ENCODE results near the gene FBXW11. TPM values are rescaled to one million over a fixed set of nuclear protein-coding genes. Genes with fewer than 3 reads are reported as not detected.

FBXW11 gene
- total RNA-seq, 1 donor from 2014 or later = 53.3 TPM

- no peak overlapping the region for H3K27ac Mint-ChIP-seq
- H3K27me3 Mint-ChIP-seq = no peaks in the 10 kb centered on the region
- H3K4me3 Mint-ChIP-seq = no peak overlapping the region
- no peak for DNase-seq
- no peaks in the 10 kb centered on the region for H3K9me3 Mint-ChIP-seq
- peaks cover 3% of the 10 kb centered on the region for H3K4me1 Mint-ChIP-seq
- intact Hi-C loops (cut with micrococcal nuclease) = no loop called here
- H3K36me3 Mint-ChIP-seq (ENCODE audit: low read depth) = no peaks in the 10 kb centered on the region
These were observed 168.9 kb downstream of the FBXW11 start for GRCh38 chr5:171837522-171837921.

DNA sequence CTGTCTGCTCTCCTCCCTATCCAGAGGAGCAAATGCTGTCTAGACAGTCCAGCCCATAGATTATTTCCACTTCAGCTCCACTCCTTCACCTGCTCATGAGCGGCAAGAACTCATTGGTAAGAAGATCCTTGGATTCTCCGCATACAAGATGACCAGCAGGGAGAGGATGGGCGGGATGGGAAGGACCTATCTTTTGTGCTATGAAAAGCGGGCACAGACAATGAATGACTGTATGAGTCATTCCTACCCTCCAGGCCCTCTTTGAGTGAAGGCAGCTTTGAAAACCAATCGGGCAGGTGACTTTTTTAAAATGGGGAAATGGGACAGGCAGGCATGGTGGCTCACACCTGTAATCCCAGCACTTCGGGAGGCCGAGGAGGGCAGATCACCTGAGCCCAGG lies 171.4 kb downstream of the FBXW11 start:
- Mint-ChIP-seq H3K27ac (no peak overlapping the region), H3K36me3 (ENCODE audit: low read depth) (no peaks in the 10 kb centered on the region), H3K4me3 (no peak overlapping the region), H3K4me1 (no peaks in the 10 kb centered on the region), H3K9me3 (peaks cover 6% of the 10 kb centered on the region), H3K27me3 (peaks cover under 1% of the 10 kb centered on the region)
- DNase-seq = no peak
- intact Hi-C loops (cut with micrococcal nuclease) = no loop called here

GRCh38 chr5:171834461-171834860 lies 172.0 kb downstream of the FBXW11 start:
- Mint-ChIP-seq H3K36me3 (ENCODE audit: low read depth) (no peaks in the 10 kb centered on the region), H3K4me1 (no peaks in the 10 kb centered on the region), H3K27me3 (peaks cover 2% of the 10 kb centered on the region), H3K9me3 (peaks cover 6% of the 10 kb centered on the region), H3K27ac (no peak overlapping the region), H3K4me3 (no peak overlapping the region)
- intact Hi-C loops (cut with micrococcal nuclease) = no loop called here
- no peak for DNase-seq

DNA sequence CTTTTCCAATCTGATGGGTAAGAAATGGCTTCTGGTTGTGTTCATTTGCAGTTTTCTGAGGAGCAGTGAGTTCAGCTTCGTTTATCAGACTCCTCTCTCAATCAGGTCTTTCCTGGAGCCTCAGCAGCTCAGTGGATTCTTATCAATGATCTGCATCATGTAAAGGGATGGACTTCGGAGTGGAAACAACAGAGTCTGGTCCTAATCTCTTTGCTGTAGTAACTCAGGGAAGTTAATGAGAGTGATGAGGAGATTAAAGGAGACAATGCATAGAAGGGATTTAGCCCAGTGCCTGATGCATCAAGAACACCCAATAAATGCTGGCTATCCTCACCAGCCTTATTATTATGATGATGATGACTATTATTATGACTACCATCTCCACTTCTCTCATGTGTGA lies 173.7 kb downstream of the FBXW11 start:
- no peak for DNase-seq
- Mint-ChIP-seq H3K36me3 (ENCODE audit: low read depth) (no peaks in the 10 kb centered on the region), H3K4me1 (no peaks in the 10 kb centered on the region), H3K4me3 (no peak overlapping the region), H3K27me3 (peaks cover 2% of the 10 kb centered on the region), H3K9me3 (peaks cover 6% of the 10 kb centered on the region), H3K27ac (no peak overlapping the region)
- intact Hi-C loops (cut with micrococcal nuclease) = no loop called here

GRCh38 chr5:171830686-171831085 lies 175.8 kb downstream of the FBXW11 start:
- Mint-ChIP-seq H3K9me3 (peaks cover 6% of the 10 kb centered on the region), H3K4me3 (no peak overlapping the region), H3K27me3 (peaks cover 2% of the 10 kb centered on the region), H3K4me1 (no peaks in the 10 kb centered on the region), H3K27ac (no peak overlapping the region), H3K36me3 (ENCODE audit: low read depth) (no peaks in the 10 kb centered on the region)
- DNase-seq = no peak
- intact Hi-C loops (cut with micrococcal nuclease) = no loop called here

GRCh38 chr5:171827162-171827561 lies 179.3 kb downstream of the FBXW11 start:
- intact Hi-C loops (cut with micrococcal nuclease) = no loop called here
- no peak for DNase-seq
- H3K9me3 Mint-ChIP-seq = peaks cover 6% of the 10 kb centered on the region
- no peaks in the 10 kb centered on the region for H3K36me3 Mint-ChIP-seq (ENCODE audit: low read depth)
- H3K4me3 Mint-ChIP-seq = no peak overlapping the region
- H3K27me3 Mint-ChIP-seq = peaks cover 2% of the 10 kb centered on the region
- no peak overlapping the region for H3K27ac Mint-ChIP-seq
- no peaks in the 10 kb centered on the region for H3K4me1 Mint-ChIP-seq

DNA sequence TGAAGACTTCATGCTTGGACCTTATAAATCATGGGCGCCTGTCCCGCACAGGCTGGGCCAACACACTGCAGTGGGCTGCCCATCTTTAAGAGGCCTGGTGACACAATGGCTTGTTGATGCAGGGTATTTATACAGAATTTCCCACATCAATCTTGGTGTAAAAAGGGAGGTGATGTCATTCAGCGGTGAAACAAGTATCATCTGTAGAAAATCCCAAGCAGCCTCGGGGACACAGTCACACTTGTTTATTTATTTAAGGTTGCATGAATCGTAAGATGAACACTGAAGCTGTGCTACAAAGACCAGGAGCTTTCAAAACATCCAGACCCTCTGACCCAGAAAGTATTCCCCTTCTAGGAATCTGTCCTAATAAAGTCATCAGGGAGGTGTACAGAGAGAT lies 180.3 kb downstream of the FBXW11 start:
- intact Hi-C loops (cut with micrococcal nuclease) = no loop called here
- Mint-ChIP-seq H3K9me3 (peaks cover 4% of the 10 kb centered on the region), H3K27ac (no peak overlapping the region), H3K27me3 (peaks cover 2% of the 10 kb centered on the region), H3K4me1 (no peaks in the 10 kb centered on the region), H3K36me3 (ENCODE audit: low read depth) (no peaks in the 10 kb centered on the region), H3K4me3 (no peak overlapping the region)
- DNase-seq = no peak

DNA sequence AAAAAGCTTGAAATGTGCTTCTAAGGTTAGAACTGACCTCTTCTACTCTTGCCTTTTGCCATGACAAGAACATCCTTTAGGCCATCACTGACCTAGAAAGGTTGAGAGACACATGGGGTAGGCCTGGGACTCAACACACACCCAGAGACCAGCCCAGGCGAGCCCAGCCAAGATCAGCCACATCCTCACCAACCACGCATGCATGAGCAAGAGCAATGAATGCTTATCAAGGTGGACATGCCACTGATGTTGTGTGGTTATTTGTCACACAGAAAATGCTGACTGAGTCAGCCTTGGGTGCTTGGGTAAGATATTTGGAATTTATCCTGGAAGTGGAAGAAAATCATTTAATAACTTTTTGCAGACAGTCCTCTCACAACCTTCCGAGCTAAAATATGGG lies 181.4 kb downstream of the FBXW11 start:
- Mint-ChIP-seq H3K27ac (no peak overlapping the region), H3K4me1 (no peaks in the 10 kb centered on the region), H3K36me3 (ENCODE audit: low read depth) (no peaks in the 10 kb centered on the region), H3K9me3 (no peaks in the 10 kb centered on the region), H3K27me3 (peaks cover 2% of the 10 kb centered on the region), H3K4me3 (no peak overlapping the region)
- intact Hi-C loops (cut with micrococcal nuclease) = no loop called here
- no peak for DNase-seq

DNA sequence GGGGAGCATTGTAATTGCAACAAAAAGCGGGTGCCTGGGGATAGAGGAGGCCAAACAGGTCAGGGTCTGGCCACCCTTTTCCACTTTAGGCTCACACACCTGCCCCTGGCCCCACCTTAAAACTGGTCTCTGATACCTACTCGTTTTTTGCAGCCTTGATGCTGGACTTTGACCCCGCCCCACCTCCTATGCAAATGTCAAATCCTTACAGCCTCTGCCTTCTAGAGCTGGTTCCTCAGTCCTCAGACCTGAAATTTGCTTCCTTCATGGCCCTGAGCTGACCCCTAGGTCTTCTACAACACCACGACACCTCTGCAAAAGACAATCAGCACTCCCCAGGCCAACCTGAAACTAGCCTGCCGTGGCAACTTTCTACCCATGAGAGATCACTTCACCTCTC lies 183.2 kb downstream of the FBXW11 start:
- intact Hi-C loops (cut with micrococcal nuclease) = no loop called here
- no peaks in the 10 kb centered on the region for H3K4me1 Mint-ChIP-seq
- no peak overlapping the region for H3K4me3 Mint-ChIP-seq
- no peaks in the 10 kb centered on the region for H3K36me3 Mint-ChIP-seq (ENCODE audit: low read depth)
- no peak for DNase-seq
- H3K9me3 Mint-ChIP-seq = no peaks in the 10 kb centered on the region
- H3K27ac Mint-ChIP-seq = no peak overlapping the region
- H3K27me3 Mint-ChIP-seq = no peaks in the 10 kb centered on the region

GRCh38 chr5:171821286-171821685 lies 185.2 kb downstream of the FBXW11 start:
- H3K9me3 Mint-ChIP-seq = no peaks in the 10 kb centered on the region
- H3K36me3 Mint-ChIP-seq (ENCODE audit: low read depth) = no peaks in the 10 kb centered on the region
- no peaks in the 10 kb centered on the region for H3K4me1 Mint-ChIP-seq
- intact Hi-C loops (cut with micrococcal nuclease) = no loop called here
- H3K27ac Mint-ChIP-seq = no peak overlapping the region
- no peaks in the 10 kb centered on the region for H3K27me3 Mint-ChIP-seq
- H3K4me3 Mint-ChIP-seq = no peak overlapping the region
- no peak for DNase-seq

DNA sequence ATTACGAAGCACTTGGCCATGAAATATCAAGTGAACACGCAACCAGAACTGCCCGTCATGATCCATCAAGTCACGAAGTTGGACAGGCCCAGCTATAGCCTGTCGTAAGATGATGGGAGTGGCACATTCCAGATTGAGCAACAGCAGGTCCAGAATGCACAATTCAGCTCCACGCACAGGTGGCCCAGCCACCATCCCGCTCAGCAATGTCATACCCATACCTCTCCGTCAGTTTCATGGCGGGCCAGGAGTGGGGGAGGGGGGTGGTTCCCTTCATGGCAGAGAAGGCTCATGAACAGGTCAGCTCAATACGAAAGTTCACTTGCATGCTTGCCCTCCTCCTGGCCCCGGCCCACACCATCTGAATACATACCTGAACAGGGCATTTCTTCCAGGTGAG lies 185.9 kb downstream of the FBXW11 start:
- H3K27ac Mint-ChIP-seq = no peak overlapping the region
- no peaks in the 10 kb centered on the region for H3K4me1 Mint-ChIP-seq
- H3K27me3 Mint-ChIP-seq = no peaks in the 10 kb centered on the region
- no peak for DNase-seq
- no peaks in the 10 kb centered on the region for H3K9me3 Mint-ChIP-seq
- H3K36me3 Mint-ChIP-seq (ENCODE audit: low read depth) = no peaks in the 10 kb centered on the region
- intact Hi-C loops (cut with micrococcal nuclease) = no loop called here
- no peak overlapping the region for H3K4me3 Mint-ChIP-seq

- Mint-ChIP-seq H3K27ac (no peak overlapping the region), H3K27me3 (no peaks in the 10 kb centered on the region), H3K4me3 (no peak overlapping the region), H3K9me3 (no peaks in the 10 kb centered on the region), H3K4me1 (no peaks in the 10 kb centered on the region), H3K36me3 (ENCODE audit: low read depth) (no peaks in the 10 kb centered on the region)
- no peak for DNase-seq
- intact Hi-C loops (cut with micrococcal nuclease) = no loop called here
These were observed 189.8 kb downstream of the FBXW11 start for GRCh38 chr5:171816666-171817065.

- no peaks in the 10 kb centered on the region for H3K4me1 Mint-ChIP-seq
- intact Hi-C loops (cut with micrococcal nuclease) = no loop called here
- no peak overlapping the region for H3K27ac Mint-ChIP-seq
- peaks cover 2% of the 10 kb centered on the region for H3K27me3 Mint-ChIP-seq
- no peaks in the 10 kb centered on the region for H3K9me3 Mint-ChIP-seq
- no peaks in the 10 kb centered on the region for H3K36me3 Mint-ChIP-seq (ENCODE audit: low read depth)
- no peak for DNase-seq
- no peak overlapping the region for H3K4me3 Mint-ChIP-seq
These were observed 192.5 kb downstream of the FBXW11 start for GRCh38 chr5:171813813-171814490.

GRCh38 chr5:171813270-171813669 lies 193.2 kb downstream of the FBXW11 start:
- Mint-ChIP-seq H3K36me3 (ENCODE audit: low read depth) (no peaks in the 10 kb centered on the region), H3K27ac (no peak overlapping the region), H3K9me3 (no peaks in the 10 kb centered on the region), H3K4me1 (no peaks in the 10 kb centered on the region), H3K27me3 (peaks cover 3% of the 10 kb centered on the region), H3K4me3 (no peak overlapping the region)
- intact Hi-C loops (cut with micrococcal nuclease) = no loop called here
- DNase-seq = no peak
